GM12801 (cell line): ENCODE data around the gene BTBD1.

Experiments
- CTCF ChIP-seq: IDR thresholded peaks from one replicate; pipeline ENCODE4 v1.5.1; 2011; ENCODE audit warnings: control low read depth; ENCODE audit not compliant: insufficient read length; ENCODE audit errors: extremely low read depth

BTBD1 gene

GRCh38 chr15:82971218-82971984, 95.7 kb downstream of the BTBD1 start:
- TF ChIP-seq CTCF, result no peak

GRCh38 chr15:82970696-82971095, 96.4 kb downstream of the BTBD1 start:
- TF ChIP-seq CTCF, result no peak

- TF ChIP-seq CTCF, result no peak
Observed at GRCh38 chr15:82970078-82970686, 96.9 kb downstream of the BTBD1 start.

- TF ChIP-seq CTCF, result no peak
Observed at GRCh38 chr15:82969353-82969752, 97.7 kb downstream of the BTBD1 start.

- TF ChIP-seq CTCF, result no peak
Observed at GRCh38 chr15:82968066-82968465, 99.0 kb downstream of the BTBD1 start.

GRCh38 chr15:82966671-82967071, 100.4 kb downstream of the BTBD1 start:
- no peak for TF ChIP-seq CTCF
